ENCODE measurements around the gene AKR7A2.

Gene AKR7A2

GRCh38 chr1:19342894-19343616 is 31.1 kb upstream of the AKR7A2 start:
- DNase-seq (ENCODE audit: low spot score), result no peak

- DNase-seq (ENCODE audit: low spot score), result no peak
These were observed 30.3 kb upstream of the AKR7A2 start for GRCh38 chr1:19342062-19342750.

GRCh38 chr1:19341201-19342061 is 29.5 kb upstream of the AKR7A2 start:
- DNase-seq (ENCODE audit: low spot score), result peak; percentile 41

- no peak for DNase-seq (ENCODE audit: low spot score)
These were observed 28.5 kb upstream of the AKR7A2 start for GRCh38 chr1:19340387-19340937.

- DNase-seq (ENCODE audit: low spot score), result no peak
These were observed 27.4 kb upstream of the AKR7A2 start for GRCh38 chr1:19339214-19339861.

GRCh38 chr1:19338323-19338762 is 26.4 kb upstream of the AKR7A2 start:
- DNase-seq (ENCODE audit: low spot score), result no peak

- no peak for DNase-seq (ENCODE audit: low spot score)
These were observed 25.3 kb upstream of the AKR7A2 start for GRCh38 chr1:19337289-19337688.

- DNase-seq (ENCODE audit: low spot score), result no peak
These were observed 24.6 kb upstream of the AKR7A2 start for GRCh38 chr1:19336543-19336942.

- DNase-seq (ENCODE audit: low spot score), result no peak
These were observed 21.8 kb upstream of the AKR7A2 start for GRCh38 chr1:19333587-19334354.

- DNase-seq (ENCODE audit: low spot score), result no peak
These were observed 20.9 kb upstream of the AKR7A2 start for GRCh38 chr1:19332832-19333231.

GRCh38 chr1:19331262-19331878 is 19.4 kb upstream of the AKR7A2 start:
- no peak for DNase-seq (ENCODE audit: low spot score)

- DNase-seq (ENCODE audit: low spot score), result no peak
These were observed 18.6 kb upstream of the AKR7A2 start for GRCh38 chr1:19330449-19331135.

- no peak for DNase-seq (ENCODE audit: low spot score)
These were observed 17.7 kb upstream of the AKR7A2 start for GRCh38 chr1:19329611-19330010.

GRCh38 chr1:19329188-19329587 is 17.2 kb upstream of the AKR7A2 start:
- DNase-seq (ENCODE audit: low spot score), result no peak

GRCh38 chr1:19328486-19328885 is 16.5 kb upstream of the AKR7A2 start:
- DNase-seq (ENCODE audit: low spot score), result no peak

GRCh38 chr1:19327736-19328135 is 15.8 kb upstream of the AKR7A2 start:
- DNase-seq (ENCODE audit: low spot score), result no peak

- no peak for DNase-seq (ENCODE audit: low spot score)
These were observed 15.4 kb upstream of the AKR7A2 start for GRCh38 chr1:19327301-19327700.

- DNase-seq (ENCODE audit: low spot score), result no peak
These were observed 14.8 kb upstream of the AKR7A2 start for GRCh38 chr1:19326748-19327065.

- DNase-seq (ENCODE audit: low spot score), result no peak
These were observed 14.2 kb upstream of the AKR7A2 start for GRCh38 chr1:19325958-19326747.

All from pons (tissue), 1 donor.